ENCODE data around the gene PLCB3. TPM values are rescaled to one million over a fixed set of nuclear protein-coding genes. Genes with fewer than 3 reads are reported as not detected.

PLCB3 gene
- total and polyA plus RNA-seq, 2 of the 13 experiments (the other 11 are each of a cell fraction or from before 2014, with no cell fraction given) = 7.5 to 13.8 TPM

DNA sequence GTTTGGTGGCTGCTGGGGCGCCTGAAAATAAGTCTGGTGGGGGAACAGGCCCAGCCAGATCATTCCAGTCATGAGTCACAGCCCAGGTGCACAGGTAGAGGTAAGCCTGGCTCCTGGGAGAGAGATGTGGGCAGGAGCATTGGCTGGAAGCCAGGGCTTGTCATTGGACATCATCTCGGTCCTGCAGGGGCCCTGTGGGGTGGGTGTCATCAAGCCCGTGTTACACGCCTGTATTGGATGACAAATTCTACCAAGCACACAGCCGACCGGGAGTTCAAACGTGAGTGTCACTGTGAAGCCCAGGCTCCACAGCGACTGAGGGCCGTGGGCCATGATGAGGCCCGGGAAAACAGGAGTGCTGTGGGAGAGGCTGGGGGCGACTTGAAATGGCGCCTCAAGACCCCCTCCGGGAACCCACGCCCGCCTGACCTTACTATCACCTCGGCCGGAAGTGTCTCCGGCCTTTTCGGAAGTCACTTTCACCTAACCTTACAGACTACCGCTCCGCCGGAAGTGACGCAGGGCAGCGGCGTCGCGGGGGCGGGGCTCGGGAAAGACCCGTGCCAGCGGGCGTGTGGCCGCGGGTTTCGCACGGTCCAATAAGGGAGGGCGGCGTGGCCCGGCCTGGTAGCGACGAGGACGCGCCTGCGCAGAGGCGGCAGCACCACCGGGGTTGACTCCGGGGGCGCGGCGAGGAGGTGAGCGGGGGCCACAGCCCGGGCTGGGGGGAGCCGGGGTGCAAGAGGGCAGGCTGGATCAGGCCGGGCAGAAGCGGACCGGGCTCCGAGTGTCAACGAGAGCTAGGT lies 10.7 kb upstream of the PLCB3 start, which contains the start of gene FKBP2 (continued):
- TF ChIP-seq ZBTB42 (CRISPR knock-in tag; IDR thresholded peaks at IDR 0.05) = peak; percentile 73; the same call in 1 of the 2 replicates
- TF ChIP-seq RFXAP (CRISPR knock-in tag; IDR thresholded peaks at IDR 0.05; ENCODE audit: borderline replicate concordance) = peak; percentile 64; the same call in 1 of the 2 replicates
- TF ChIP-seq POLR2A (IDR thresholded peaks at IDR 0.05; ENCODE audit: insufficient read depth in 1 of 2, low read depth in 2 of 2, low read length in 2 of 2) = peak in 1 of 2 experiments; percentile 88; a peak in 2 of 4 replicates
- TF ChIP-seq NPAS2 (CRISPR knock-in tag; IDR thresholded peaks at IDR 0.05; ENCODE audit: borderline replicate concordance) = no peak
- TF ChIP-seq SRSF1 (optimal IDR thresholded peaks at IDR 0.05; ENCODE audit: low read depth, low read length) = peak; percentile 51
- no peak for TF ChIP-seq U2AF1 (optimal IDR thresholded peaks at IDR 0.05; ENCODE audit: low read depth, low read length)
- peak; percentile 67; the same call in 1 of the 2 replicates for TF ChIP-seq ZNF136 (CRISPR knock-in tag; IDR thresholded peaks at IDR 0.05; ENCODE audit: low read depth)
- TF ChIP-seq ZFP36 (IDR thresholded peaks at IDR 0.05; ENCODE audit: borderline replicate concordance, low read depth, low read length, partially characterized antibody) = no peak
- TF ChIP-seq, protein P1, sequence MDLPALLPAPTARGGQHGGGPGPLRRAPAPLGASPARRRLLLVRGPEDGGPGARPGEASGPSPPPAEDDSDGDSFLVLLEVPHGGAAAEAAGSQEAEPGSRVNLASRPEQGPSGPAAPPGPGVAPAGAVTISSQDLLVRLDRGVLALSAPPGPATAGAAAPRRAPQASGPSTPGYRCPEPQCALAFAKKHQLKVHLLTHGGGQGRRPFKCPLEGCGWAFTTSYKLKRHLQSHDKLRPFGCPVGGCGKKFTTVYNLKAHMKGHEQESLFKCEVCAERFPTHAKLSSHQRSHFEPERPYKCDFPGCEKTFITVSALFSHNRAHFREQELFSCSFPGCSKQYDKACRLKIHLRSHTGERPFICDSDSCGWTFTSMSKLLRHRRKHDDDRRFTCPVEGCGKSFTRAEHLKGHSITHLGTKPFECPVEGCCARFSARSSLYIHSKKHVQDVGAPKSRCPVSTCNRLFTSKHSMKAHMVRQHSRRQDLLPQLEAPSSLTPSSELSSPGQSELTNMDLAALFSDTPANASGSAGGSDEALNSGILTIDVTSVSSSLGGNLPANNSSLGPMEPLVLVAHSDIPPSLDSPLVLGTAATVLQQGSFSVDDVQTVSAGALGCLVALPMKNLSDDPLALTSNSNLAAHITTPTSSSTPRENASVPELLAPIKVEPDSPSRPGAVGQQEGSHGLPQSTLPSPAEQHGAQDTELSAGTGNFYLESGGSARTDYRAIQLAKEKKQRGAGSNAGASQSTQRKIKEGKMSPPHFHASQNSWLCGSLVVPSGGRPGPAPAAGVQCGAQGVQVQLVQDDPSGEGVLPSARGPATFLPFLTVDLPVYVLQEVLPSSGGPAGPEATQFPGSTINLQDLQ (CRISPR knock-in tag; IDR thresholded peaks at IDR 0.05) = no peak
- TF ChIP-seq ZNF143 (CRISPR knock-in tag; IDR thresholded peaks at IDR 0.05) = peak; percentile 59; the same call in 1 of the 2 replicates
- TF ChIP-seq ZNF501 (CRISPR knock-in tag; IDR thresholded peaks at IDR 0.05) = peak; percentile 76
- TF ChIP-seq PAF1 (CRISPR knock-in tag; IDR thresholded peaks at IDR 0.05) = no peak
- TF ChIP-seq SIN3A (IDR thresholded peaks at IDR 0.05; ENCODE audit: borderline replicate concordance, low read depth, low read length) = peak; percentile 49; the same call in 1 of the 2 replicates
- TF ChIP-seq, protein P2, sequence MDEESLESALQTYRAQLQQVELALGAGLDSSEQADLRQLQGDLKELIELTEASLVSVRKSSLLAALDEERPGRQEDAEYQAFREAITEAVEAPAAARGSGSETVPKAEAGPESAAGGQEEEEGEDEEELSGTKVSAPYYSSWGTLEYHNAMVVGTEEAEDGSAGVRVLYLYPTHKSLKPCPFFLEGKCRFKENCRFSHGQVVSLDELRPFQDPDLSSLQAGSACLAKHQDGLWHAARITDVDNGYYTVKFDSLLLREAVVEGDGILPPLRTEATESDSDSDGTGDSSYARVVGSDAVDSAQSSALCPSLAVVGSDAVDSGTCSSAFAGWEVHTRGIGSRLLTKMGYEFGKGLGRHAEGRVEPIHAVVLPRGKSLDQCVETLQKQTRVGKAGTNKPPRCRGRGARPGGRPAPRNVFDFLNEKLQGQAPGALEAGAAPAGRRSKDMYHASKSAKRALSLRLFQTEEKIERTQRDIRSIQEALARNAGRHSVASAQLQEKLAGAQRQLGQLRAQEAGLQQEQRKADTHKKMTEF (CRISPR knock-in tag; IDR thresholded peaks at IDR 0.05) = peak; percentile 76; the same call in 1 of the 2 replicates
- no peak for TF ChIP-seq FOXJ3 (CRISPR knock-in tag; IDR thresholded peaks at IDR 0.05; ENCODE audit: borderline replicate concordance)
- TF ChIP-seq, protein P3, sequence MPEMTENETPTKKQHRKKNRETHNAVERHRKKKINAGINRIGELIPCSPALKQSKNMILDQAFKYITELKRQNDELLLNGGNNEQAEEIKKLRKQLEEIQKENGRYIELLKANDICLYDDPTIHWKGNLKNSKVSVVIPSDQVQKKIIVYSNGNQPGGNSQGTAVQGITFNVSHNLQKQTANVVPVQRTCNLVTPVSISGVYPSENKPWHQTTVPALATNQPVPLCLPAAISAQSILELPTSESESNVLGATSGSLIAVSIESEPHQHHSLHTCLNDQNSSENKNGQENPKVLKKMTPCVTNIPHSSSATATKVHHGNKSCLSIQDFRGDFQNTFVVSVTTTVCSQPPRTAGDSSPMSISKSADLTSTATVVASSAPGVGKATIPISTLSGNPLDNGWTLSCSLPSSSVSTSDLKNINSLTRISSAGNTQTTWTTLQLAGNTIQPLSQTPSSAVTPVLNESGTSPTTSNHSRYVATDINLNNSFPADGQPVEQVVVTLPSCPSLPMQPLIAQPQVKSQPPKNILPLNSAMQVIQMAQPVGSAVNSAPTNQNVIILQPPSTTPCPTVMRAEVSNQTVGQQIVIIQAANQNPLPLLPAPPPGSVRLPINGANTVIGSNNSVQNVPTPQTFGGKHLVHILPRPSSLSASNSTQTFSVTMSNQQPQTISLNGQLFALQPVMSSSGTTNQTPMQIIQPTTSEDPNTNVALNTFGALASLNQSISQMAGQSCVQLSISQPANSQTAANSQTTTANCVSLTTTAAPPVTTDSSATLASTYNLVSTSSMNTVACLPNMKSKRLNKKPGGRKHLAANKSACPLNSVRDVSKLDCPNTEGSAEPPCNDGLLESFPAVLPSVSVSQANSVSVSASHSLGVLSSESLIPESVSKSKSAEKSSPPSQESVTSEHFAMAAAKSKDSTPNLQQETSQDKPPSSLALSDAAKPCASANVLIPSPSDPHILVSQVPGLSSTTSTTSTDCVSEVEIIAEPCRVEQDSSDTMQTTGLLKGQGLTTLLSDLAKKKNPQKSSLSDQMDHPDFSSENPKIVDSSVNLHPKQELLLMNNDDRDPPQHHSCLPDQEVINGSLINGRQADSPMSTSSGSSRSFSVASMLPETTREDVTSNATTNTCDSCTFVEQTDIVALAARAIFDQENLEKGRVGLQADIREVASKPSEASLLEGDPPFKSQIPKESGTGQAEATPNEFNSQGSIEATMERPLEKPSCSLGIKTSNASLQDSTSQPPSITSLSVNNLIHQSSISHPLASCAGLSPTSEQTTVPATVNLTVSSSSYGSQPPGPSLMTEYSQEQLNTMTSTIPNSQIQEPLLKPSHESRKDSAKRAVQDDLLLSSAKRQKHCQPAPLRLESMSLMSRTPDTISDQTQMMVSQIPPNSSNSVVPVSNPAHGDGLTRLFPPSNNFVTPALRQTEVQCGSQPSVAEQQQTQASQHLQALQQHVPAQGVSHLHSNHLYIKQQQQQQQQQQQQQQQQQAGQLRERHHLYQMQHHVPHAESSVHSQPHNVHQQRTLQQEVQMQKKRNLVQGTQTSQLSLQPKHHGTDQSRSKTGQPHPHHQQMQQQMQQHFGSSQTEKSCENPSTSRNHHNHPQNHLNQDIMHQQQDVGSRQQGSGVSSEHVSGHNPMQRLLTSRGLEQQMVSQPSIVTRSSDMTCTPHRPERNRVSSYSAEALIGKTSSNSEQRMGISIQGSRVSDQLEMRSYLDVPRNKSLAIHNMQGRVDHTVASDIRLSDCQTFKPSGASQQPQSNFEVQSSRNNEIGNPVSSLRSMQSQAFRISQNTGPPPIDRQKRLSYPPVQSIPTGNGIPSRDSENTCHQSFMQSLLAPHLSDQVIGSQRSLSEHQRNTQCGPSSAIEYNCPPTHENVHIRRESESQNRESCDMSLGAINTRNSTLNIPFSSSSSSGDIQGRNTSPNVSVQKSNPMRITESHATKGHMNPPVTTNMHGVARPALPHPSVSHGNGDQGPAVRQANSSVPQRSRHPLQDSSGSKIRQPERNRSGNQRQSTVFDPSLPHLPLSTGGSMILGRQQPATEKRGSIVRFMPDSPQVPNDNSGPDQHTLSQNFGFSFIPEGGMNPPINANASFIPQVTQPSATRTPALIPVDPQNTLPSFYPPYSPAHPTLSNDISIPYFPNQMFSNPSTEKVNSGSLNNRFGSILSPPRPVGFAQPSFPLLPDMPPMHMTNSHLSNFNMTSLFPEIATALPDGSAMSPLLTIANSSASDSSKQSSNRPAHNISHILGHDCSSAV (CRISPR knock-in tag; IDR thresholded peaks at IDR 0.05; ENCODE audit: borderline replicate concordance) = peak; percentile 10; the same call in 1 of the 2 replicates
- peak; percentile 42; the same call in 1 of the 2 replicates for TF ChIP-seq MEIS2 (CRISPR knock-in tag; IDR thresholded peaks at IDR 0.05)
